Cardiac fibroblast (primary cell): ENCODE results near the gene CISTR.

ENCODE experiments used
- DNase-seq, 2 donors: peaks; one replicate each; pipeline versions ENCODE4 v3.0.0 to v3.0.0-alpha.2; 2010; ENCODE audit warnings: low read depth in 2 of 2
- H3K4me3 ChIP-seq, 2 donors: replicated peaks in 1 of 2; 1 replicate in 1 of 2; 2 replicates in 1 of 2; pipeline ENCODE4 v1.5.1; 2011; ENCODE audit warnings: low read depth in 2 of 2, low read length in 2 of 2, mild to moderate bottlenecking in 2 of 2, moderate library complexity in 1 of 2
- CTCF ChIP-seq: IDR thresholded peaks from one replicate; pipeline ENCODE4 v1.5.1; 2011; ENCODE audit warnings: low read depth, mild to moderate bottlenecking, low read length, inconsistent platforms

CISTR gene

GRCh38 chr12:53752621-53753020 lies 842 bp upstream of the CISTR start:
- no peak overlapping the region for H3K4me3 ChIP-seq
- TF ChIP-seq CTCF, result no peak
- DNase-seq, result no peak

- DNase-seq, result no peak
- no peak overlapping the region for H3K4me3 ChIP-seq
- no peak for TF ChIP-seq CTCF
Observed at GRCh38 chr12:53752192-53752601, 418 bp upstream of the CISTR start.

- H3K4me3 ChIP-seq, result peak overlapping the region in 1 of 2 donors; percentile 40
- DNase-seq, result peak in 1 of 2 donors; percentile 9
- no peak for TF ChIP-seq CTCF
Observed at GRCh38 chr12:53750812-53751335, 905 bp downstream of the CISTR start.

GRCh38 chr12:53749986-53750811 lies 1.6 kb downstream of the CISTR start:
- DNase-seq, result no peak
- no peak for TF ChIP-seq CTCF
- no peak overlapping the region for H3K4me3 ChIP-seq

- H3K4me3 ChIP-seq, result no peak overlapping the region
- no peak for TF ChIP-seq CTCF
- DNase-seq, result no peak
Observed at GRCh38 chr12:53748072-53748840, 3.5 kb downstream of the CISTR start.

- no peak for TF ChIP-seq CTCF
- H3K4me3 ChIP-seq, result no peak overlapping the region
- no peak for DNase-seq
Observed at GRCh38 chr12:53747095-53747494, 4.7 kb downstream of the CISTR start.
